Esophagus squamous epithelium (tissue), 4 donors: Measurements from ENCODE around the gene LCE6A.

ENCODE experiments used
- CTCF ChIP-seq, 6 experiments: fragments of 450-650 bp in 4 of 6; fragments of 200-600 bp in 2 of 6; sonication (generic) in 2 of 6; IDR thresholded peaks; one replicate each; pipeline ENCODE4 v1.5.1; 2016 to 2019; ENCODE audit warnings: antibody characterized with exemption in 6 of 6, mild to moderate bottlenecking in 4 of 6, moderate library complexity in 4 of 6
- POLR2A ChIP-seq, 4 donors: fragments of 450-650 bp; IDR thresholded peaks; one replicate each; pipeline ENCODE4 v1.6.1; 2017; ENCODE audit warnings: antibody characterized with exemption in 4 of 4, mild to moderate bottlenecking in 4 of 4, moderate library complexity in 3 of 4

- TF ChIP-seq CTCF (IDR thresholded peaks at IDR 0.05) (no peak), POLR2A (IDR thresholded peaks at IDR 0.05) (no peak)
Measured at GRCh38 chr1:152879559-152880198, 37.0 kb downstream of the LCE6A start.
